Uterus (tissue), 4 donors: ENCODE results near the gene PRDM11. TPM values are rescaled to one million over a fixed set of nuclear protein-coding genes. Genes with fewer than 3 reads are reported as not detected.

Source experiments
- DNase-seq, 2 donors: peaks; one replicate each; pipeline ENCODE4 v3.0.0-alpha.2; 2019 to 2020
- H3K27ac ChIP-seq, 2 donors: fragments of 200-600 bp; sonication (generic); 1 replicate in 1 of 2; 2 replicates in 1 of 2; pipeline ENCODE4 v1.5.1; 2016 to 2018
- H3K27me3 ChIP-seq, 2 donors: fragments of 200-600 bp; sonication (generic); one replicate each; pipeline ENCODE4 v1.5.1; 2018 to 2019; ENCODE audit warnings: control low read depth in 1 of 2
- H3K36me3 ChIP-seq, 2 donors: fragments of 200-600 bp; sonication (generic); one replicate each; pipeline ENCODE4 v1.5.1; 2019; ENCODE audit warnings: control low read depth in 1 of 2
- H3K4me1 ChIP-seq, 2 donors: fragments of 200-600 bp; sonication (generic); one replicate each; pipeline ENCODE4 v1.5.1; 2018 to 2019; ENCODE audit warnings: control low read depth in 1 of 2
- H3K4me3 ChIP-seq, 2 donors: fragments of 200-600 bp; sonication (generic); 1 replicate in 1 of 2; 2 replicates in 1 of 2; pipeline ENCODE4 v1.5.1; 2018 to 2019; ENCODE audit warnings: mild to moderate bottlenecking in 1 of 2
- H3K9me3 ChIP-seq, 2 donors: fragments of 200-600 bp; sonication (generic); one replicate each; pipeline ENCODE4 v1.5.1; 2019; ENCODE audit warnings: control low read depth in 1 of 2
- CTCF ChIP-seq, 4 experiments: fragments of 200-600 bp in 2 of 4; fragments of 450-650 bp in 2 of 4; sonication (generic) in 2 of 4; IDR thresholded peaks; one replicate each; pipeline ENCODE4 v1.5.1; 2016 to 2019; ENCODE audit warnings: antibody characterized with exemption in 4 of 4, mild to moderate bottlenecking in 2 of 4, moderate library complexity in 1 of 4
- POLR2A ChIP-seq, 2 donors: fragments of 450-650 bp; IDR thresholded peaks; one replicate each; pipeline ENCODE4 v1.6.1; 2016; ENCODE audit warnings: antibody characterized with exemption in 2 of 2, mild to moderate bottlenecking in 1 of 2, moderate library complexity in 1 of 2
- intact Hi-C: fragments of 100-400 bp; cut with DNase I; formaldehyde crosslinking; loops from one replicate; pipeline ENCODE4 v1.15.1; 2023; ENCODE audit warnings: low total_unique reads
- total RNA-seq, 4 donors: library from RNA; depleted of rRNA in 3 of 4; stranded (reverse); fragments of >200 nt in 3 of 4; gene quantifications; one replicate each; pipeline versions ENCODE4 v1.1.0 to v1.2.4, GENCODE V29; 2014 to 2023
- donor health status: DM: yes; HTN: yes; CAD: no.

The PRDM11 gene
- total RNA-seq, 4 donors from 2014 or later: 7.4 to 318 (median 58.5) TPM

- intact Hi-C loops: no loop called here
- H3K9me3 ChIP-seq: no peaks in the 10 kb centered on the region
- no peak for DNase-seq
- TF ChIP-seq CTCF (IDR thresholded peaks at IDR 0.05) (no peak), POLR2A (IDR thresholded peaks at IDR 0.05) (no peak)
- H3K27ac ChIP-seq: no peak overlapping the region
- no peaks in the 10 kb centered on the region for H3K27me3 ChIP-seq
- no peaks in the 10 kb centered on the region for H3K36me3 ChIP-seq
- H3K4me1 ChIP-seq: no peaks in the 10 kb centered on the region
- no peak overlapping the region for H3K4me3 ChIP-seq
Measured at GRCh38 chr11:45275828-45276227, 129.4 kb downstream of the PRDM11 start.

GRCh38 chr11:45278714-45279113 lies 132.3 kb downstream of the PRDM11 start:
- Histone ChIP-seq H3K4me3 (no peak overlapping the region), H3K9me3 (no peaks in the 10 kb centered on the region), H3K27me3 (no peaks in the 10 kb centered on the region), H3K36me3 (no peaks in the 10 kb centered on the region), H3K4me1 (no peaks in the 10 kb centered on the region), H3K27ac (no peak overlapping the region)
- TF ChIP-seq CTCF (IDR thresholded peaks at IDR 0.05): no peak
- no peak for TF ChIP-seq POLR2A (IDR thresholded peaks at IDR 0.05)
- intact Hi-C loops: no loop called here
- DNase-seq: no peak

GRCh38 chr11:45279645-45280044 lies 133.2 kb downstream of the PRDM11 start:
- H3K4me3 ChIP-seq: no peak overlapping the region
- intact Hi-C loops: no loop called here

GRCh38 chr11:45280449-45280848 lies 134.0 kb downstream of the PRDM11 start:
- Histone ChIP-seq H3K27me3 (peaks cover 0 to 8% of the 10 kb centered on the region in 2 donors), H3K27ac (no peak overlapping the region), H3K4me1 (no peaks in the 10 kb centered on the region), H3K36me3 (no peaks in the 10 kb centered on the region), H3K4me3 (no peak overlapping the region), H3K9me3 (no peaks in the 10 kb centered on the region)
- intact Hi-C loops: no loop called here
- DNase-seq: no peak
- no peak for TF ChIP-seq CTCF (IDR thresholded peaks at IDR 0.05)

More at GRCh38 chr11:45279645-45280044, 133.2 kb downstream of the PRDM11 start:
- DNase-seq: no peak
- Histone ChIP-seq H3K9me3 (no peaks in the 10 kb centered on the region), H3K27ac (no peak overlapping the region), H3K36me3 (no peaks in the 10 kb centered on the region), H3K4me1 (no peaks in the 10 kb centered on the region), H3K27me3 (no peaks in the 10 kb centered on the region)
- TF ChIP-seq CTCF (IDR thresholded peaks at IDR 0.05) (no peak), POLR2A (IDR thresholded peaks at IDR 0.05) (no peak)

- Histone ChIP-seq H3K4me1 (no peaks in the 10 kb centered on the region), H3K27me3 (peaks cover 5 to 16% of the 10 kb centered on the region in 2 donors), H3K9me3 (no peaks in the 10 kb centered on the region), H3K27ac (no peak overlapping the region), H3K36me3 (no peaks in the 10 kb centered on the region), H3K4me3 (no peak overlapping the region)
- TF ChIP-seq POLR2A (IDR thresholded peaks at IDR 0.05): no peak
- no peak for TF ChIP-seq CTCF (IDR thresholded peaks at IDR 0.05)
- intact Hi-C loops: no loop called here
- no peak for DNase-seq
Measured at GRCh38 chr11:45282081-45282480, 135.6 kb downstream of the PRDM11 start.

Other genes with a start within 250 kb of the PRDM11 start
- gene TP53I11, start 195.8 kb upstream of the PRDM11 start, total RNA-seq: 10 to 100 TPM in 3 of 4 donors, 1 to 10 TPM in 1; 3.8 to 53.9 (median 17.5) TPM
- 1 to 10 TPM in 1 of 4 donors, not detected in 3; 4.9 TPM for gene SYT13, start 139.7 kb downstream of the PRDM11 start, total RNA-seq